Right lobe of liver (tissue), 4 donors: ENCODE measurements around the gene FRMPD4.

Experiments
- CTCF ChIP-seq, 4 donors: fragments of 200-600 bp in 3 of 4; fragments of 450-650 bp in 1 of 4; IDR thresholded peaks; one replicate each; pipeline versions ENCODE4 v1.5.1 to v1.8.0; 2016 to 2022; ENCODE audit warnings: antibody characterized with exemption in 4 of 4, mild to moderate bottlenecking in 2 of 4
- POLR2A ChIP-seq: fragments of 450-650 bp; IDR thresholded peaks from one replicate; pipeline ENCODE4 v1.6.1; 2017; ENCODE audit warnings: antibody characterized with exemption, mild to moderate bottlenecking
- donor health status: DM: no; HTN: no; CAD: no.
- donor health status: DM: no; HTN: no; CAD: no.
- donor health status: DM: no; HTN: yes; CAD: no.

- TF ChIP-seq CTCF (IDR thresholded peaks at IDR 0.05) (no peak), POLR2A (no peak)
Measured at GRCh38 chrX:12240491-12240890, 102.2 kb downstream of the FRMPD4 start.
